GM21447 (cell line): ENCODE results near the gene VWA2.

Experiments used
- ATAC-seq: cut with Tn5 transposase; IDR thresholded peaks from one replicate; pipeline ENCODE4 v1.9.1; 2021; ENCODE audit not compliant: unreplicated experiment

Gene VWA2

DNA sequence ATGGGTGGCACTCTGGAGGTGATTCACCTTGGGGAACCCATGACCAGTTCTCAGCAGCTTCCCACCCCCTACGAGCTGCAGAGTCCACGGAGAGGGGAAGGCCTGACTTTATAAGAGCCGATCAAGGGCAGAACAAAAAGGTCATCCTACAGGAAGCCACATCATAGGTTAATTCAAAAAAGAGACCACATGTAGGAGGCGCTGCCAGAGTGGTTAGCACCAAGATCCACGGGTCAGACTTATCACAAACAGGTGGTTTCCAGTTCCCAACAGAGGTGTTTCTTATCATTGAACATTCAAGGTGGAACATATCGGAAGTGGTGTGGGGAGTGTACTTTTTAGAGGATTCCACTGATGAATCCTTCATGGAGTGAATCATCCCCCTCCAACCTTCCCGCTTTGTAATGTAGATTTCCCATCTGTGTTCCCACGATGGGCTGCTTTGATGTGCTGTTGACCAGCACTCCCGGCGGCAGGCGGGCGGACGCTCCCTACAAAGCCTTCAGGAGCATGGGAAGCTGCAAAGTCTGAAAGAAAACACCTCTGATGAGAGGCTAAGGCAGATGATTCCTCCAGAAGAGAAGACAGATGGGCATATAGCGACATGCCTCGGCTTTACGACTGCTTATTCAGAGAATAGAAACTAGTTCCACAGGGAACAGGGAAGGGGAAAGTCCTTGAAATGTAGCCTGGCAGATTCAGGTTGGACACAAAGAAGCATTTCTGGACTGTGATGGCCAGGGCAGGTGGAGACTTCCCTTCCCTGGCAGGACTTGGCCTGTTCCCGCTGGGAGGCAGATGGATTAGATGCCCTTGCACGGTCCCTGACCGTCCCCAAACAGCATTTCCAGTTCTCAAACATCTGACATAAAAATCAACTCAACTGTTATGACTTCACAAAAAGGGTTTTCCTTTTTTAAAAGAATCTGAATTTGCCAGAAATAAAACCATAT is 98.7 kb downstream of the VWA2 start:
- ATAC-seq = no peak

DNA sequence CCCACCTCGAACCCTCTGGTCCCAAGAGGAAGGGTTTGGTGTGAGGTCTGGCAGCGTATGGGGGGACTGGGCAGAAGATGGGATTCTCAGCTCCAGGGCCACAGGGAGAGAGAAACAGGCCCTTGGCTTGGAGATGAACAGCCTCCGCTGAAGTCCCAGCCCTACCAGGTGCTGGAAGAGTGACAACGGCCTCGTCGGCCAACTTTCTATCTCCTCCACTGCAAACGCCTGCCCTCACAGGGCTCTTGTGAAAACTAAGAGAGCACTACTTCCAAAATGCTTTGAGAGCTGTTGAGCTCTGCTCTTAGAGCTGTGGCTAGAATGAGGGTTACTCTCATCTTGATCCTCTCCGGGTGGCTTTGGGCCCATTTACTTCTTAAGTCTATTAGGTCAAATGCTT is 101.8 kb downstream of the VWA2 start:
- ATAC-seq = no peak
